ENCODE data around the gene CTSF.

- no peak for TF ChIP-seq CTCF (IDR thresholded peaks at IDR 0.05 in 4 of 5, conservative IDR thresholded peaks at IDR 0.05 in 1 of 5)
- no peak for TF ChIP-seq POLR2A (IDR thresholded peaks at IDR 0.05)
Observed at GRCh38 chr11:66609721-66610617, 41.6 kb upstream of the CTSF start.

All from gastrocnemius medialis (tissue), 4 donors.